CD4-positive, alpha-beta T cell treated with Interleukin-6 for 4 hours (primary cell): ENCODE data around the gene SOX18.

ENCODE experiments used
- DNase-seq: peaks from one replicate; pipeline ENCODE4 v3.0.0-alpha.2; 2020; ENCODE audit warnings: mixed read lengths

The SOX18 gene

DNA sequence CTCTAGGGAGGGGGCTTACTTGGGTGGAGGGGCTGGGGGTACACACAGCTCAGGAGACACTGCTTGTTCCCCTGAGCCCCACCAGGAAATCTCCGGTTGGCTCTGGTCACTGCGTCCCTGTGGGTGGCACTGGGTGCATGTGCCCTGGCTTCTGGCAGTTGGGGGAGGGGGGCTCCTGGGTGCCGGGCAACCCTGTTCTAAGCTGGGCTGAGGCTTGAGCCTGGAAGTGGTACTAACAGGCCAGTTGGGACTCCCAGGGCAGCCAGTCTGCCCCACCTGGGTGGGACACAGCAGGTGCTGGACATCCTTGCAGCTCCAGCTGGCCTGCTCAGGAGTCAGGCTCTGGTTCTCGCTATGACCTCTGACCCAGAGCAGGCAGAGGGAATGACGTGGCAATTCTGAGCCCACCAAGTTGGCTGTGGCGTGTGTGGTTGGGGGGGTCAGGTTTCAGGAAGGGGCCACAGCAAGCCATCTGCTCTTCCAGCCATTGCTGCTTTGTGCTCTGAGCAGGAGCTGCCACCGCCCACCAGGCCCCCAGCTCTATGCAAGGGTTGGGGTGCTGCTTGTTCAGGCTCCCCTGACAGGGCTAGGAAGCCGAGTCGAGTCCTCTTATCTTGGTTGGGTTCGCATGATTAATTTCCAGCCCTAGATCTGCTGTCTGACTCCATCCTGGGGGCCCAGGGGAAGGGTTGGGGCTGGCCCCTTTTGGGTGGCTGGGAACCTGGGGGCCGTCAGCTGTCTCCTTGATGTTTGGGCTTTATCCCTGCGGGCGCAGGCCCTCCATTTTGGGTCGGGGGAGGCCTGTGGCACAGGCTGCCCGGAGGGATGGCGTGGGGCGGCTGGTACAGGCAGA lies 12.9 kb downstream of the SOX18 start:
- no peak for DNase-seq

DNA sequence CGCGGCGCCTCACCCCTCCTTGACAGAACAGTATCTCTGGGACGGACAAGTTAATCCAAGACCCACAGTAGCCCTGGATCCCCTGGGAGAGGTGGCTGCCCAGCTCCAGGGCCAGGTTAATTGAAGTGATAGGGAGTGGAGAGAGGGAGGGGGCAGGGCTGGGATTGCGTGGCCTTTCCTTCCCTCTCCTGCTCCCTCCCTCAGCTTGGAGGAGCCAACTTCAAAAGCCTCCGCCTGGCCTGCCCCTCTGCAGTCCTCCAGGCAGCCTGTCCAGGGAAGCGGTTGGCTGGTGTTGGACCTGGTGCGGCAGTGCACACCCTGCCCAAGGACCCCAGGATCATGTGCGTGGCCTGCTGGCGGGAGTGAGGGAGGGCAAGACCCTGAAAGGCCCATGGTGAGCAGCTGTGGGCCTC lies 13.5 kb downstream of the SOX18 start, which contains the start of gene C20orf204:
Gene C20orf204 (plus strand): TSS at position 250 of the 413 bp plus-strand sequence. CDS start 142 bp downstream, at position 392.
- DNase-seq, result no peak

DNA sequence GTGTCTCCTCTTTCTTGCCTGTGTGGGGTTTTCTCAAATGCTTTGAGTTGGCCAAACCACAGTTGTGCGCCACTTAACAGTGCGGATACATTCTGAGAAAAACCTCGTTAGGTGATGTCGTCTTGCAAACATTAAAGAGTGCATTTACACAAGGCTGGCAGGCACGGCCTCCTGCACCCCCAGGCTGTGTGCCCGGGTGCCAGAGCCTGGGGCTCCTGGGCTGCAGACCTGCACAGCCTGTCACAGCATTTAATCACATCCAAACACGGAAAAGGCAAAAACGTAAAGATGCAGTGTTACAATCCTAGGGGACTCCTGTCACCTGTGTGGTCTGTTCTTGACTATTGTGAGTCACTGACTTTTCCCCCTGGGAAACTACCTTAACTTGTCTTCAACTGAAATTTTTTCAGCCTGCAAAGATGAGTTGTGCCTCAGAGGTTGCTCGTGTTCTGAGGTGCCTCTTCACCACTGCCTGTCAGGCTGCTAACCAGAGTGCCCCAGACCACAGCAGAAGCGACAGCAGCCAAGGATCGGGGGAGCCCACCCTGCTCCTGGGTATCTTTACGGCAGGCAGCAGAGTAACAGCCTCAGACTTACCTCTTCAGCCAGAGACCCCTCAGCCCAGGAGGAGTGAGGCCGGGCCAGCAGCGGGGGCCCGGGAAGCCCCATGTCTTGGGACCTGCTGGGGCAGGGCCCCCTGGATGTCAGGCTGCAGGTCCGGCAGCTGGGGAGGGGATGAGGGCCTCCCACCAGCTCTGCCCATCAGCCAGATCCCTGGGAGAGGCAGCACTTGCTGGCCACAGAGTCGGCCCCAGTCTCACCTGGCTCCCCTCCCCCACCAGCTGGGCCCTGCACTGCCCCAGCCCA lies 14.1 kb downstream of the SOX18 start:
- no peak for DNase-seq

DNA sequence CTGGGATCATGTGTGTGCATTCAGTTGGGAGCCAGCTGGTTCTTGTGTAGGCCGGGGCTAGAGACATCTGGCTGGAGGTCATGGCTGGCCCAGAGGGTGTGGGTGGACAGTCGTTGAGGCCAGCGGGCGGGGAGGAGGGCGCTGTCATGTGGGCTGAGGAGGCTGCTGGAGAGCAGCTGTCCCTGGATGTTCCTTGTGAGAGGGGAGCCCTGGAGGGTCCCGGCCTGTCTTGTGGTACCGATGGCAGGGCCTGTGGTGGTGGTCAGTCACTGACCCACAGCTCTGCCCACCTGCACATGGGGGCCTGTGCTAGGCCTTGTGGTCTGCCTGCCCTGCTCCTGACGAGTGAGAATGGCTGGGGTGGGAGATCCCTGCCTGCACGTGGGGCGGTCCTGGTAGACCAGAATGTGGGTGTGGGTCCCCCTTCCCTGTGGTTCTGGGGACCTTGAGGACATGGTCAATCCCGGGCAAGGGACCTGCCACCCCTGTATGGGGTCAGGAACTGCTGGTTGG lies 15.4 kb downstream of the SOX18 start:
- no peak for DNase-seq

DNA sequence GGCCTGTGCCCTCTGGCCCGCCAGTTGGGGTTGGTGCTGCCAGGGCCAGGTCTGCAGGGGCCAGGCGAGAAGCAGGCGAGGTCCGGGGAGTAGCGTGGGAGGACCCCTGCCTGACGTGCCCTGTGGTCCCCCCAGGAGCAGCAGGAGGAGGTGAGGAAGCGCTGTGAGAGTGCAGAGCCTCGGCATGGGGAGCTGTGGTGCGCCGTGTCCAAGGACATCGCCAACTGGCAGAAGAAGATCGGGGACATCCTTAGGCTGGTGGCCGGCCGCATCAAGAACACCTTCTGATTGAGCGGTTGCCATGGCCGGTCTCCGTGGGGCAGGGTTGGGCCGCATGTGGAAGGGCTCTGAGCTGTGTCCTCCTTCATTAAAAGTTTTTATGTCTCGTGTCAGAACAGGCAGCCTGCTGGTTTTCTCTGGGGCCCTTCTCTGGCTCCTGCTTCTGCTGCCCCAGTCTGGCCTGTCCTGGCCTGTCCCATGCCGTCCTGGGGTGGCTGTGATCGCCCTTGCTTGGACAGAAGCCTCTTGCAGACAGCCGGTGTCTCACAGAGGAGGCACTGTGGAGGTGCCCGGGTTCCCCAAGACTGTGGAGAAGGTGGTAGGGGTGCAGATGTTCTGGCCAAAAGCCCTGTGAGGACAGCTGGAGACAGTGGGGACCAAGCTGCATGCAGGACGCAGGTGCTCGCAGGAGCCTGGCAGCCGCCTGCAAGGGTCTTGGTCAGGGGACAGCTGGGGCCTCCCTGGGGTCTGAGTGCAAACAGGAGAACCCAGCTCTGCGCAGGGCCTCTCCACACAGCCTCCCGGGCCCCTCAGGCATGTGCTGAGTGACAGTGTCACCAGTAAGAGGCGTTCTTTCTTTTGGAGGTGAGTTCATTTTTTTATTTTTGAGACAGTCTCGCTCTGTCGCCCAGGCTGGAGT lies 16.5 kb downstream of the SOX18 start:
- DNase-seq, result no peak

DNA sequence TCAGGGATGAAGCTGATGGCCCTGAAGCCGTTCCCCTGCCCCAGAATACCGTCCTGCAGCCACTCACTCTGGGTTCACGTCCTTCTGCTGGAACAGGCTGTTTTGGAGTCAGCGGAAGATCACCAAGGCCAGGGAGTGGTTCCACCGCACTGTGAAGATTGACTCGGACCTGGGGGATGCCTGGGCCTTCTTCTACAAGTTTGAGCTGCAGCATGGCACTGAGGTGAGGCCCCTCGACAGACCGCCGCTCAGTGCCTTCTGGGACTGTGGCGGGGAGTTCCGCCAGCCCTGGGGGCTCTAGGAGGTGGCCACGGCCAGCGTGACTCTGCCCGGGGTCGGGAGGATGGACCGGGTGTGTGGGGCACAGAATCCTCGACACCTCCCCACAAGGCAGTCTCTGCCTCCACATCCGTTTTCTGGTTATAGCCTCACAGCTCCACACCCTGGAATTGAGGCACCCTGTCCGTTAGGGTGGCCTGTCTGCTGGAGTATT lies 17.6 kb downstream of the SOX18 start:
- DNase-seq, result no peak

DNA sequence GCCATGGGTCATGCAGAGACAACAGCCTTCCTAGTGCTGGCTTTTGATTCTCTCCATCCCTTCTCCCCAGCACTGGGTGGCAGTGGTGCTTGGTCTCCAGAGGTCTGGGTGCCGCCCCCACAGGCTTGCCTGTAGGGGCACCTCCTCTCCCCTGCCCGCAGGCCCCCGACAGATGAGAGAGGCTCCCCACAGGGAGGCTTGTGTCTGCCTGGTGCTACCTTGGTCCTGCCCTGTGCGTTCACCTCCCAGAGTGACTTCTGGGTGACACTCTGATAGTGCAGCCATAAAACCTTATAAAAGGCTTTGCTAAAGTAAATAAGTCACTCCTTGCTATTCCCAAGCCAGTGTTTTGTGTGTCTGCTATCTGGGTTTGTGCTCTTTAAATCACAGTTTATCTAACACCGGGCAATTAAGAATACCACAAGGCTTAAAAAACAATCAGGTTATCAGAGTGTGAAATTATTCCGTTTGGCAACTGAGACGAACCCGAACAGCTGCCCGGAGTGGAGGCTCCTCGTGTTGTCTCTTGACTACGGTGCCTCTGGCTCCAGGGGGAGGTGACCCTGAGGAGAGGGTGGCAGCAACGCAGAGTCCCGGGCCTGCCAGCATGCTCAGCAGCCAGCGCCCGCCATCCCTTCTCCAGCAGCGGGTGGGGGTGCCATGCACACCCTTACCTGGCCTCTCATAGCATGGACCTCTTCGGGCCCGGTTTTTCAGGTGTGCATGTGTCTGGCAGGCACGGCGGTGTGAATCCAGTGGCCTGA lies 18.9 kb downstream of the SOX18 start:
- DNase-seq, result no peak

DNA sequence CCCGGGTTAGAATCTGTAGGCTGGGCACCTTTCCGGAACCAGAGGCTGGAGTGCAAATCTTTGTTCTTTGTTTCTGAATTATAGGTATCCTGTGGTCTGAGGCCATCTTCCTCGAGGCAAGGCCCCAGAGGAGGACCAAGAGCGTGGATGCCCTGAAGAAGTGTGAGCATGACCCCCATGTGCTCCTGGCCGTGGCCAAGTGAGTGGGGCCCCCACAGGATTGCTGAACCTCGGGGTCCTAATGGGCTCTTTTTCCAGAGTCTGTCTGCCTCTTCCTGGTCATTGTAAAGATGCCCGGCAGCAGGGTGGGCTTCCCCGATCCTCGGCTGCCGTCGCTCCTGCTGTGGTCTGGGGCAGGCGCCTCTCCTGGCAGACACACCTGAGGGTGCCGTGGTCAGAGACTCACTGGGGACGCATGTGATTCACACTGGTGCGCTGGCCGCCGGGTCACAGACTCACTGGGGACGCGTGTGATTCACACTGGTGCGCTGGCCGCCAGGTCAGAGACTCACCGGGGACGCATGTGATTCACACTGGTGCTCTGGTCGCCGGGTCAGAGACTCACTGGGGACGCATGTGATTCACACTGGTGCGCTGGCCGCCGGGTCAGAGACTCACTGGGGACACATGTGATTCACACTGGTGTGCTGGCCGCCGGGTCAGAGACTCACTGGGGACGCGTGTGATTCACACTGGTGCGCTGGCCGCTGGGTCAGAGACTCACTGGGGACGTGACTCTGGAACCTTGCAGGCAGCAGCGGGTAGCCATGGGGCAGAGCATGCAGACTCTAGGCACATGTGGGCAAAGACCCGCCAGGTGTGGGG lies 19.9 kb downstream of the SOX18 start:
- DNase-seq, result no peak

DNA sequence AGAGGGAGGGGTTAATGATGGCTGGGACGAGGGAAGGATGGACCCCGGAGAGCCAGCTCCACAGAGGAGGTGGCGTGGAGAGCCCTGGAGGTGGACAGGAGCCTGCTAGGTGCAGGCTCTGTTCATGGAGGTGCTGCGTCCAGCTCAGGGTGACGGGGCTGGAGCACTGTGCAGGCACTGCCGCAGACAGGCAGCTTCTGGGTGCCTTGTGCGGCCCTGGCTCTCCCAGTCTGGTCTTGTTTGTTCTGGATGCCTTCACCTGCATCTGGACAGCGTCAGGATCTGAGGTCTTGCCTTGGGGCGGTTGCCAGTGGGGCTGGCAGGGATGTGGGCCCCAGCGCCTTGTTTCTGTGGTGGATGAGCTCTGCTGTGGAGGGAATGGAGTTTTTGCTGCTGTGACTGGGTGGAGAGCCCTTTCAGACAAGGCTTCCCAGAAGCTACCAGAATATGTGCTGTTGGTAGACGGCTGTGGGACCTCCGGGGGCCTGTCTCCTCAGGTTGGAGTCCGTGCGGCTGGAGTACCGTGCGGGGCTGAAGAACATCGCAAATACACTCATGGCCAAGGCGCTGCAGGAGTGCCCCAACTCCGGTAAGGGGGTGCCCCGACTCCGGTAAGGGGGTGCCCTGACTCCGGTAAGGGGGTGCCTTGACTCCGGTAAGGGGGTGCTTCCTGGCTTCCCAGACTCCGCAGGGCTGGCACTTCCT lies 21.3 kb downstream of the SOX18 start:
- DNase-seq, result no peak

DNA sequence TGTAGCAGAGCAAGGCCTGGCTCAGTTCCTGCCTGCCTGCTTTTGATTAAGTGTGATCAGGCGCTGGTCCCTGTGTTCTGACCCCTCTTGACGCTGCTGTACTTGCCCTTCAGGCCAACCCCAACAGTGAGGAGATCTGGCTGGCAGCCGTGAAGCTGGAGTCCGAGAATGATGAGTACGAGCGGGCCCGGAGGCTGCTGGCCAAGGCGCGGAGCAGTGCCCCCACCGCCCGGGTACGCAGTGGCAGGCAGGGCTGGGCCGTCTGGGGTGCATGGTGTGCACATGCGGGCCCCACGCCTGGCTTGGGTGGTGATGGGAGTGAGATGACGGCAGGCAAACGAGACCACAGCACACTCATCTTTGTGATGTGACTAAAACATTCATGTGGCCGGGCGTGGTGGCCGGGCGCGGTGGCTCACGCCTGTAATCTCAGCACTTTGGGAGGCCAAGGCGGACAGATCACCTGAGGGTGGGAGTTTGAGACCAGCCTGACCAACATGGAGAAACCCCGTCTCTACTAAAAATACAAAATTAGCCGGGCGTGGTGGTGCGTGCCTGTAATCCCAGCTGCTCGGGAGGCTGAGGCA lies 23.5 kb downstream of the SOX18 start:
- DNase-seq, result no peak

DNA sequence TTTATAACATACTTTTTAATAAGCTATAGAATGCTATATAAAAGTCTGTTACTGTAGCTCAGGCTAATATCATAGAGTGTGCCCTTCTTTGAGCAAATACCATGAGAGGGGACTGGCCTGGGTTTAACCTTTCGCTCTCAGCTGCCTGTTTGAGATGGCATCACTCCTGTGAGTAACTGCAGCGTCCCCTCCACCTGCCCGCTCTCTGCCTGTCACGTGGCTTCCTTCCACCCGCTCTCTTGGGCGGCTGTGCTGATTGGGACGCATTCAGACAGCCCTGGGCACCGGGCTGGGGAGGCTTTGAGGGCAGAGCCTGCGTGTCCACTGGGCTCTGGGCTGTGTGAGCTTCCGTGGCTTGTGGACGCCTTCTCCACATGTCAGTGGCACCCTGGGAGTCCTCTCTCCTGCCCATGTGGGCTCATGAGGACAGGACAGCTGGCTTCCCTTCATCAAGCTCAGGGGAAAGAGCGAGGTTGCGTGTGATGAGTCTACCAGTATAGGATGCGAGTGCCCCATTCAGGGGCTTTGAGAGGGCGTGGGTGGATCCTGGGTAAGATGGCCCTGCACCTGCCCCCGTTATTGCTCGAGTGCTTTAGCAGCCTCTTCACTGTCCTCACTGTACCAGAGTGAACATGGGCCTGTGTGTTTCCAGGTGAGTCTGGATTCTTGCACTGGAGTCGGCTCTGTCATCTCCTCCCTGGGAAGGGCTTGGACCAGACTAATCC lies 24.2 kb downstream of the SOX18 start:
- no peak for DNase-seq

DNA sequence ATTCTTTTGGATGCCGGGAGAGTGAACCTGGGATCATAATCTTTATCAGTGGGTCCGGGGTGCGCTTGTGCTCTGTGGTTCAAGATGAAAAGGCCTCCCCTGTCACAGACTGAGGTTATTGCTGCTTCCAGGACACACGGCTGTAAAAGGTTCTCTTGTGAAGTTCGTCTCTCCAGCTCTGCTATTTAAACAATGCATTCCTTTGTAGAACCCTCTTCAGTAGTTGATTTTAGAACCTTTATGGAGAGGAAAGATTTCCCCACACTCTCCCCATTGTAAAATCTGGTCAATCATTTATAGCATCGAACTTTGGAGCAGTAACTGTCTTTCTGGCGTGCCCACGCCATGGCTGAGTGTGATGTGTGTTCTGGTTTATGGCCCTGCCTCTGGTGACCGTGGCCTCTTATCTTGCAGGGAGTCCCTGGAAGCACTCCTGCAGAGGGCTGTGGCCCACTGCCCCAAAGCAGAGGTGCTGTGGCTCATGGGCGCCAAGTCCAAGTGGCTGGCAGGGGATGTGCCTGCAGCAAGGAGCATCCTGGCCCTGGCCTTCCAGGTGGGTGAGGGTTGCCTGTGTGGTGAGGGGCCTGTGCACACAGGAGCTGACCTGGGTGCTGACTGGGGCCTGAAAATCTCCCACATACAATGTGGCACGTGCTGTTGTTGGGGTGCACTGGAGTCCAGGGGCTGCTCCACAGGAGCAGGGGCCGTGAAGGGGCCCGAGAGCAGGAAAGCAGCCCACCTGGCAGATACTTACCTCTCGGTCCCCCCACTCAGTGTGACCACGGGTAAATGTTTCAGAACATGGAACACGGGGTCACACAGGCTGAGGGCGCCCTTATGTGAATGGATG lies 25.1 kb downstream of the SOX18 start:
- no peak for DNase-seq

DNA sequence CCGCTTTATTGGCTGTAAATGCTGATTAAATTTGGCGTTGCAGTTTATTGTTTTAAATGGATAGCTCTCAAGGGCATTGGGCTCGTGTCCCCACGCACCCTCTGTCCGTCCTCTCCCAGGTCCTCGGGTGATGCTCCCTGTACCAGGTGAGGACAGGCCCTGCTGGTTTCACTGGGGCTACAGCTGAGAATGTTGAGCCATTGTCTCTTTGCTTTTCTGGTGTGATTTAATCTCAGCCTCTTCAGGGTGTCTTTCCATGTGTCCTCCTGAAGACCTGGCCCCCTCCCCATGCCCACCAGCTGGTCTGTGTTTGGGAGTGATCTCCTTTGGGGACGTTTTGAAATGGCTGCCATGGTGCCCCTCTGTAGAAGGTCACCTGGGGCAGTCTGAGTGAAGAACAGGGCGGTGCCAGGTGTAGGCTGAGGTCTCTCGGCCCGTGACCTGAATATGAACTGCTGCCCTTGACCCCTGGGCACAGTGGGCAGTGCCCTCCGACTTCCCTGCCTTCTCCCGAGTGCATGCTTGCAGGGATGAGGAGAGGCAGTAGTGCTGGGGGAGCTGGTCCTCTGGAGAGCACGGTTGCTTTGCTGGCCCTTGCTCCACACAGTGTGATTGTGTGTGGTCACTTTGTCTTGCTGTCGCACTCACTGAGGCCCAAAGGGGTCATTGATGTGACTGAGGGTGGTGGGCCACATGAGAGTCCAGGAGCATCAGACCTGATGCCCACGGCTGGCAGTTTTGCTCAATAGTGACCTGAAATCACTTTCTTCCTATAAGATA lies 25.9 kb downstream of the SOX18 start:
- no peak for DNase-seq

DNA sequence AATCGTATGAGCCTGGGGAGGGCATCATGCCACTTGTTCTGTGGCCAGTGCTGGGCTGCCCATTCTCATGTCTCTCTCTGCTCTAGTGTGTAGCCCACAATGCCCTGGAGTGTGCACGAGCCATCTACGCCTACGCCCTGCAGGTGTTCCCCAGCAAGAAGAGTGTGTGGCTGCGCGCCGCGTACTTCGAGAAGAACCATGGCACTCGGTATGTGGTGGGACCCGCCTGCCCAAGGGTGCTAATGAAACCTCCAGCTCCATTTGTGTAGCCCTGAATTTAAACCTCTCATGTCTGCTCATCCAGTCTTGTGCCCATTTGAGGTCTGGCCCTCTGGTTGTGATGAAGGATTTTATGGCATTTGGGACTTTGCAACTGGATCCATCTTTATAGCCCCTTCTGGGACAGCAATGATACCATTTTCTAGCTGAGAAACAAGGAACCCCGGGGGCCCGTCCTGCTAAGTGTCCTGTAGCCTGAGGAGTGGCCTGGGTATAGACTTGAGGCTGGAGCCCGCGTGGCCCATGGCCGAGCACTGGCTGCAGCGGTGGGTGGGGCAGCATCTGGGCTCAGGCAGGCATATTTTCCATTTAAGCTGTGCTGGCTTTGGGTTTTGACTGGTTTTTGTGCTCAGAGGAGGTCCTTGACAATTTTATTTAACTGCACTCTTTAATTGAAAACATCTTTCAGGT lies 26.6 kb downstream of the SOX18 start:
- DNase-seq, result no peak

DNA sequence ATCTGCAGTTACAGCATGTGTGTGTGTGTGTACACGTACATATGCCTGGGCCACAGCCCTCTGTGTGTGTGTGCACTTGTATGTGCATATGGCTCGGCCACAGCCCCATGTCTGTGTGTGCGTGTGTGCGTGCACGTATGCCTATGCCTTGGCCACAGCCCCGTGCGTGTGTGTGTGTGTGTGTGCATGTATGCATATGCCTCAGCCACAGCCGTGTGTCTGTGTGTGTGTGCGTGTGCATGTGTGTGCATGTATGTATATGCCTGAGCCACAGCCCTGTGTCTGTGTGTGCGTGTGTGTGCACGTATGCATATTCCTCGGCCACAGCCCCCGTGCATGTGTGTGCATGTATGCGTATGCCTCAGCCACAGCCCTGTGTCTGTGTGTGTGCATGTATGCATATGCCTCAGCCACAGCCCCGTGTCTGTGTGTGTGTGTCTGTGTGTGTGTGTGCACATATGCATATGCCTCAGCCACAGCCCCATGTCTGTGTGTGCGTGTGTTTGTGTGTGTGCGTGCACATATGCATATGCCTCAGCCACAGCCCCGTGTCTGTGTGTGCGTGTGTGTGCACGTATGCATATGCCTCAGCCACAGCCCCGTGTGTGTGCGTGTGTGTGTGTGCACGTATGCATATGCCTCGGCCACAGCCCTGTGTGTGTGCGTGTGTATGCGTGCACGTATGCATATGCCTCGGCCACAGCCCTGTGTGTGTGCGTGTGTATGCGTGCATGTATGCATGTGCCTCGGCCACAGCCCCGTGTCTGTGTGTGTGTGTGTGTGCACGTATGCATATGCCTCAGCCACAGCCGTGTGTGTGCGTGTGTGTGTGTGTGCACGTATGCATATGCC lies 28.1 kb downstream of the SOX18 start:
- no peak for DNase-seq
